GM21717 (cell line): ENCODE results near the gene GRM7.

Experiments
- ATAC-seq: cut with Tn5 transposase; IDR thresholded peaks from one replicate; pipeline ENCODE4 v1.9.1; 2021; ENCODE audit warnings: mild to moderate bottlenecking, moderate library complexity; ENCODE audit not compliant: unreplicated experiment

Gene GRM7

GRCh38 chr3:7565574-7565973 lies 704.7 kb downstream of the GRM7 start:
- ATAC-seq: no peak

DNA sequence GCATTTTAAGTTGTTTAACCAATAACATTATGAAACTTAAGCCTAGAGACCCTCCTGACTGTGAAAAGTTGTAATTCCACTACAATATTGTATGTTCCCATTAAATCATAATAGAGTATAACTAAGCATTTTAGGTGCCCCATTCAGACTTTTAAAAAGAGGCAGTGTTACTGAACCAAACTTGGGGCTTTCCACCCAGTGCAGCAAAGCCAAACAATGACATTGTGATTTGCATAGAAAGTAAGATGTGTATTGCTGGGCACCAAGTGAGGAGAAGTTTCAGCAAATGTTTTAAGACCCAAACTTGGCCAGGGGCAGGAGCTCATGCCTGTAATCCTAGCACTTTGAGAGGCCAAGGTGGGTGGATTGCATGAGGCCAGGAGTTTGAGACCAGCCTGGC lies 706.2 kb downstream of the GRM7 start:
- no peak for ATAC-seq

DNA sequence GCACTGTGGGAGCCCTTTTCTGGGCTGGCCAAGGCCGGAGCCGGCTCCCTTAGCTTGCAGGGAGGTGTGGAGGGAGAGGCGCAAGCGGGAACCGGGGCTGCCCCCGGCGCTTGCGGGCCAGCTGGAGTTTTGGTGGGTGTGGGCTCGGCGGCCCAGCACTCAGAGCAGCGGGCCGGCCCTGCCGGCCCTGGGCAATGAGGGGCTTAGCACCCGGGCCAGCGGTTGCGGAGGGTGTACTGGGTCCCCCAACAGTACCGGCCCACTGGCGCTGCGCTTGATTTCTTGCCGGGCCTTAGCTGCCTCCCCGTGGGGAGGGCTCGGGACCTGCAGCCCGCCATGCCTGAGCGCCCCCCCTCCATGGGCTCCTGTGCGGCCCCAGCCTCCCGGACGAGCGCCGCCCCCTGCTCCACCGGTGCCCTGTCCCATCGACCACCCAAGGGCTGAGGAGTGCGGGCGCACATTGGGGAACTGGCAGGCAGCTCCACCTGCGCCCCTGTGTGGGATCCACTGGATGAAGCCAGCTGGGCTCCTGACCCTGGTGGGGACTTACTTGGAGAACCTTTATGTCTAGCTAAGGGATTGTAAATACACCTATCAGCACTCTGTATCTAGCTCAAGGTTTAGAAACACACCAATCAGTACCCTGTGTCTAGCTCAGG lies 707.7 kb downstream of the GRM7 start:
- ATAC-seq: no peak

DNA sequence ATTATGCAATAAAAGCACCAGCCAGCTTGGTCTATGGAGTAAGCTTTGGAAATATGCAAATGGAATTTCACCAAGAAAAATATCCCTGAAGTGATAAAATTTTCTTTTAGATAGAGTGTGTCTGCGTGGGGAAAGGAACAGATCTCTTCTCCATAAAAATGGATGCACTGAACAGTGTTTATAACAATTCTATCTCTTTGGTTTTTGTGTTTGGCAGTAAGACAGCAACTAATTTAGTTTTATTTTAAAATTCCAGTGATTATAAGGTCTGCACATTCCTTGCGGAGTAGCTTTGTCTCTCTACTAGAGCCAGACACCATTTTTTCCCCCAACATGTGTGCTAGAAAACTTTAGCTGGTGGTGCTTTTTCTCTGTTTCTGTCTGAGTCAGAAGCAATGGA lies 712.4 kb downstream of the GRM7 start:
- no peak for ATAC-seq

DNA sequence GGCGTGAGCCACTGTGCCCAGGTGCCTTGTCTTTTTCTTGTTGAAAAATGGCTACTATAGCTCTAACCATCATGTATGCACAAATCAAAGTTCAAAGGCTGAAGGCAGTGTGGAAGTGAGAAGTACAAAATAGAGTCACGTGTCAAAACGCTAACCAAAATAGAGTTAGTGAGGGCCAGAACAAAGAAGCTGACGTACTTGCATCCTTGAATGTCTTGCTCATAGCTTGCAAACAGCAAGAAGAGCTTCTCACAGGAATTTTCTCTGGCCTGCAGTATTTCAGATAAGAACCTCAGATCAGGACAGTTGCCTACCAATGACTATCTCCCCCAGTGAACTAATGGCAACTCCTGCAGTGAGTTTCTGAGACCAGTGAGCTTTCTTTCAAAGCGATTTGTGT lies 713.5 kb downstream of the GRM7 start:
- ATAC-seq: no peak

- no peak for ATAC-seq
These were observed 715.2 kb downstream of the GRM7 start for GRCh38 chr3:7576071-7576470.

DNA sequence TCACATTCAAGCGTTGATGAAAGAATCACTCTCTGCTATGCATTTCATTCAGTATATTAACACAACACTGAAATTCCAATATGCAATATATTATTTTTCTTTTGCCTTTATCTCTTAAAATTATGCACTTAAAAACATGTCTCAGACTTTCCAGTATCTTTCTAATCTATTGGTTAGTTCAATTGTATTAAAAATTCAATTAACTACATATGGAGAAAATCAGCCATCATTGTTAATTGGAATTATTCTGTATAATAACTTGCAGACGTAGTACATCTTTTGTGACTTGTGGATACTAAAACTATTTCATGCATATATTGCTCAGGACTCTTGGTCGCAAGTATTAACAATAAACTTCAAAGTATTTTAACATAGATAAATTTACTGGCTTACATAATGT lies 715.6 kb downstream of the GRM7 start:
- no peak for ATAC-seq

- ATAC-seq: no peak
These were observed 716.6 kb downstream of the GRM7 start for GRCh38 chr3:7577513-7577912.

- no peak for ATAC-seq
These were observed 720.9 kb downstream of the GRM7 start for GRCh38 chr3:7581831-7582230.

DNA sequence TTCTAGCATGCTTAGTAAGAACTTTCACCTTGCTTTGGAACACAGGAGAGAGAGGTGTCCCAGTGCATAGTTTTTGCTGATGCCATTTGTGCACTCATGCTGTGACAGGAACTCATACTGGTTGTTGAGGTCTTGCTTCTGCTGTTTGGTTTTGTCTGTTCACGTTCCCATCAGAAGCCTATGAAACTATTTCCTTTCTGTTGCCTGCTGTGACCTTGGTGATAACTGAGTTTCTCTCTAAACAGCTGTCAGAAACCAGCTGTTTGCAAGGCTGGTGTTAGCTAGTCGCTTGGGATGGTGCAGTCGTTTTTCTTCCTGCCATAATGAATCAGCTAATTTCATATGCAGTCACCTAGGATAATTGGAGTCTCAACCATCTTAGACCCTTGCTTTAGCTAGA lies 724.1 kb downstream of the GRM7 start:
- ATAC-seq: no peak

GRCh38 chr3:7588236-7588635 lies 727.3 kb downstream of the GRM7 start:
- no peak for ATAC-seq

GRCh38 chr3:7589526-7589925 lies 728.6 kb downstream of the GRM7 start:
- no peak for ATAC-seq

- no peak for ATAC-seq
These were observed 741.4 kb downstream of the GRM7 start for GRCh38 chr3:7602297-7602696.

DNA sequence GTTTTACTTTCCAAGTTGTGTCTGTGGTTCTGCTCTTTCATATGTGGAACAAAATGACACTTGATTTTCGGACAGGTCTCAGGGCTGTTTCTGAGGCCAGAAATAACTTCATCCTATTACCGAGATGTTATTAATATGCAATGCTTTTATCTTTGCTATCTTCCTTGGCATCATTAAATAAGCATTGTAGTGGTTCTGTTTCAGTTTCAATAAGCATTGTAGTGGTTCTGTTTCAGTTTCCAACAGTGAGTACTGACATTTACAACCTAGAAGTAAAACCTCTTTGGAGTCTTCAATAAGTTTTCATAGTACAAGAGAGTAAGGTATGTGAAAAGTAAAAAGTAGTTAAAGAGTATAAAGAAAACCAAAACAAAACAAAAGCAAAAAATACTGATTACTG lies 746.2 kb downstream of the GRM7 start:
- no peak for ATAC-seq

DNA sequence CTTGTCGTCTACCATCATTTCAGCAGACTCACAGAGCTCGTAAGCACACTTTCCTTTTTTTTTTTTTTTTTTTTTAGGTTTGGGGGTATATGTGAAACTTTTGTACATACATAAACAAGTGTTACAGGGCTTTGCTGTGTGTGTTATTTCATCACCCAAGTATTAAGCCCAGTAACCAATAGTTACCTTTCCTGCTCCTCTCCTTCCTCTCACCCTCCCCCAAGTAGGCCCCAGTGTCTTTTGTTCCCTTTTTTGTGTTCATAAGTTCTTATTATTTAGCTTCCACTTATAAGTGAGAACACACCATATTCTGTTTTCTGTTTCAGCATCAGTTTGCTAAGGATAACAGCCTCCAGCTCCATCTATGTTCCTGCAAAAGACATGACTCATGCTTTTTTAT lies 746.8 kb downstream of the GRM7 start:
- no peak for ATAC-seq

DNA sequence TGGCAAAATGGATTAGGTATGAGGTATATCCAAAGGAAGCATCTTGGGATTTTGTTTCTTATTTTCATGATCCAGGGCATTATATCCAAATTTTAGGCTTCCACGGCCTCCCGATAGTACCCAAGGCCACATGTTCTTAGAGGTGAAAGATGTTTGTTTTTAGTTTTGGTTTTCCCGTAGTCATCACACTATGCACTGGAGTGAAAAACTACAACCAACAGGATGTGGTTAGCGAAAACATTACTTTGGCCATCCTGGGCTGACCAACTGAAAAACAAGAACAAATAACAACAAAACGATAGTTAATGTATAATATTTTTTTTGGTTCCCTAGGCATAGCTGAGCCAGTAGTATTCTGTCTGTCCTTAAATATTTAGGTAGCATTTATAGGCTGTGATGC lies 749.7 kb downstream of the GRM7 start:
- ATAC-seq: no peak

- ATAC-seq: no peak
These were observed 754.1 kb downstream of the GRM7 start for GRCh38 chr3:7615043-7615442.

DNA sequence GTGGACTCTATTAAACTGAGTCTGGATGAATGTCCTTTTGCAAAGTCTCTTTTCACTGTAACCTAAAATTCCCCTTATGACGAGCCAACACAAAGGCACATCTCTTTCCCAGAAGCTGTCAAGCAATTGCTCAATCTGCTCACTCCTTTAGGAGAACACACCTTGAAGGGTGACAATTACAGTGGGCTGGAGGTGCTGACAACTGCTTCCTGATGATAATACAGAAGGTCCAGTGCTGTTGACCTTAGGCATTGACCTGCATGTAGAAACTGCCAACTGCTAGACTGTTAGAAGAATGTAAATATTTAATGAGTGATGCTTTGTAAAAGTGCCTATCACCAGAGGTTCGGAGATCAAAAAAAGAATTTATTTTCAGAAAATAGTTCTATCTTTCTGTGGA lies 757.7 kb downstream of the GRM7 start:
- no peak for ATAC-seq

DNA sequence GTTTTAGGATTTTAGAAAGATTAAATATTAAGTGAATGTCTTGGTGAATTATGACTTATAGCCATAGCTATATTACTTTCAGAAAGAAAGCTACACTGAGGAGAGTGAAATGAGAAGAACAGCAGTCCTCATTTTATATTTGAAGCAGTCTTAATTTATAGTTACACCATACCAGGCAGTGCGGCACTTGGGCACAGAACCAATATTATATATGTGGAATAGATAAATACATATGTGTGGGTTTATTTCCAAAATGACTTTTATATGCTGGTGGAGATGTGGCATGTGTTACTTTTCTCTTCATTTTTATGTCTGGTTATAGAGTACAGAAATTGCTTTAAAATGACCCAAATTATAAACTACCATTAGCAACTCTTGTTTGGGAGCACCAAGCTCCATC lies 759.5 kb downstream of the GRM7 start:
- ATAC-seq: no peak

GRCh38 chr3:7621046-7621630 lies 760.2 kb downstream of the GRM7 start:
- ATAC-seq: no peak

DNA sequence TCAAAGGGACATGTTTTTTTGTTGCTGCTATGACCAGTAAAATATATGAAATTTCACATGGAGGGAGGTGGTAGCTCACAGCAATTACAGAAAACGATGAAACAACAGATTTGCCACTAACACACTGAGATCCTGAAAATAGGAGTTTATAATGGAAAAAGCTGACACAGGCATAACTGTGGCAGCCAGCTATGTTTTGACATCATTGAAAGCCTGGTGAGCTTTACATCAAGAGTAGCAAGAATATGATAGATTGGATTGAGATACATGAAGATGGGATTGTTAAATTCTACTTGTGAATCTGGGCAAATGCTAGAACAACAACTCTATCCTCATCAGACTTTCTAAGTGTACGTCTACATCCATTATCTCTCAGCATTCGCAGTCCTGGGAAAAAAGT lies 760.7 kb downstream of the GRM7 start:
- no peak for ATAC-seq

DNA sequence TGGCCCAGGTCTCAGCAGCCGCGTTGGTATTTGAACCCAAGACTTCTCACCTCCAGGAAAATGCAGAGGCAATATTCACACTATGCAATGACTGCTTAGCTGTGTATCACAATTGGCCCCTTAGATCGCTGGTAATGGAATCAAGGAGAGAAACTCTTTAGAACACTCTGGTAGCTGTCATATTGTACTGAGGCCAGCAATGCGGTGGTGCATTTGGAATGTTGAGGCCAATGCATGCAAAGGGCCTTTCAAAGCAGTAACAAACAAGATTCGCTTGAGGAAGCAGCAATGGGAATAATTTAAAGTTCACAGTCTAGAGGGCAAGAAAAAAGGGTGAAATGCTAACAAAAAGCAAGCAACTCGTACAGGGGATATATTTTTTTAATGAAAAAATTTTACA lies 764.1 kb downstream of the GRM7 start:
- no peak for ATAC-seq

DNA sequence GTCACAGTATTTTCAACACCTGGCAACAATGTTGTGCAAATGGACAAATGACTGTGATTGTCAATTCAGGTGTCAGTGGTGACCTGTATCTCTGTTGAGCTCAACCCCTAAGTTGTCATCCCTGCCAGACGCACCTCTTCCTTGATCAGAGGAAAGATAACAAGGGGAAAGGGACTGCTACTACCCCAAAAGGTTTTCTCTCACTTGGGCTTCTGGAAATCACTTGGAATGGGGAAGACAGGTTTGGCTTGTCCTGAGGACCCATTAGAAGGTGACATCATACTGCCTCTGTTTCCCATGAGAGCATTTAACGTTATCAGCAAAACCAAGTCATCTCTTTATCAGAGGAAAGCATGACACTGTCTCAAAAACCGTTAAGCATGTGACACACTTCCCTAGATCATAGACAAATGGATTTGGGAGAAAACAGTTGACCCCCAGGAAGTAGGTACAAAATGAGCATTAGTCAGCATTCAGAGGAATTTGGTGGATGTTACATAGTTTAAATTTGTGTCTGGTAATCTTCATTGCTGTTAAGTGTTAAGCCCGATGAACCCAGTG lies 769.5 kb downstream of the GRM7 start:
- ATAC-seq: no peak
